NCI-H2227 treated with DMSO at 0.1 percent for 48 hours (cell line): ENCODE measurements around the gene LZTFL1.

ENCODE experiments used
- DNase-seq: peaks from one replicate; lab custom pipeline; 2025; lab: John Stamatoyannopoulos, UW

The LZTFL1 gene, protein sequence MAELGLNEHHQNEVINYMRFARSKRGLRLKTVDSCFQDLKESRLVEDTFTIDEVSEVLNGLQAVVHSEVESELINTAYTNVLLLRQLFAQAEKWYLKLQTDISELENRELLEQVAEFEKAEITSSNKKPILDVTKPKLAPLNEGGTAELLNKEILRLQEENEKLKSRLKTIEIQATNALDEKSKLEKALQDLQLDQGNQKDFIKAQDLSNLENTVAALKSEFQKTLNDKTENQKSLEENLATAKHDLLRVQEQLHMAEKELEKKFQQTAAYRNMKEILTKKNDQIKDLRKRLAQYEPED

DNA sequence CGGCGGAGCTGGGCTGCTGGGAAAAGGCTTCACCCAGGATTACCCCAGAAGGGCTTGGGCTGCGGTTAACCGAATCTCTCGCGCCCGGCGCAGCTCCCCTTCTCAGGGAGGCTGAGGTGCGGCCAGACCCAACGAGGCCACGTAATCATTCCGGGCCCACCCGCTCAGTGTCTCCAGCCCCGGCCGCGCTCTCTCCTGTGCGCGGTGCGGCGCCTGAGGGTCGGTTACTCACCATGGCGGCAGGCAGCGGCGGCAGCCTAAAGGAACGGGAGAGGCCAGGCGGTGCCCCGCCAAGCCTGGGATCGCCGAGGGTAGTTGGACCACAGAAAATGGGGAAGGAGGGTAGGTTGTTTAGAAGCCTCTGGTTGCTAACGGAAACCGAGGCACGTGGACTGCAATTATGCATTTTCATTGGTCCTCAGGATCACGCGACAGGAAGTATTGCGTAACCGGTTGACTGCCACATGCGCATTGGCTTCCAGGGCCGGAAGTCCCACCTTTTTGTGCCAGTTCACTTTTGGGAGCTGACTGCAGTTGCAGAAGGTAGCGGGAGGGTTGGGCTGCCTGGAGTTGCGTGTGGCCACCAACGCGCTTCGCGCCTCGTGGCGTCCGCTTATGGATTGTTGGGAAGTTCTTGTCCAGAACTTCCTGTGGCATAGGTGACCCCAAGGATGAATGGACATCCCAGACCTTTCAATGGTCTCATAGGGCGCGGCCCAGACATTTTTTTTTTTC, at the start of gene LZTFL1:
LZTFL1 (minus strand) TSS at position 363 of the 735 bp plus-strand sequence; CDS start at position 235, 128 bp downstream.
- DNase-seq: peak; percentile 86

DNA sequence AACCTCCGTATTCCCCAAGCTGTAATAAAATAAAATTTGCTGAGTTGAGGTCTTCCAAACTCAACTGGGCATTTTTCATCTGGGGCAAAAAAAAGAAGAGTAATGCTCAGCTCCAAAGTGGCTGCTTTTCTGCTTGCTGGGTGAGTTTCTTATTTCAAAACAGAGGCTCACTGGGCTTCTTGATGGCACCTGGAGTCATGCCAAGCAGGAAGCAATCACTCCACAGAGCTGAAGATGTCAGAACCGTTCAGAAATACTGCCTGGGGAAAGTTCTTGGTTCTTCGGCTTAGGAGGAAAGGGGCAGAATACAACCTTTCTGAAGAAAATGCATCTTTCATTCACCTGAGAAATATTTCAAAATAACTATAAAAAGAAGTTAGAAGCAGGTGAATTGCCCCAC, 48.5 kb upstream of the LZTFL1 start:
- peak; percentile 7 for DNase-seq

DNA sequence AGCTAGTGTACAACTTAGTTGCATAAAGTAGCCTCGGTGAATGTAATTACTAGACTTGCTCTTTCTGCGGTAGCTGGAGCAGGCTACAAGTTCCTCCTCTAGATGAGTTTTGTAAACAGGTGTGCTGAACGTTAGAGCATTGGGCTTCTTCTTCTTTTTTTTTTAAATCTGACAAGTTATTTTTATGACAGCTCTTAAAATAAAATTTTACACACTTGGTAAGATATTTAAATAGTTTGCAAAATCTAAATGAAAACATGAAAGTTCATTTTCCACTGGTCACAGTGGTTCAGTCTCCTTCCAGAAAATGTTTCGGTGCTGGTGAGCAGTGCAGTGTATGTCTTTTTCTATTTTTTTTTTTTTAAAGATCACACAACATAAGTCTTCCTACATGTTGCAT, 47.4 kb upstream of the LZTFL1 start:
- no peak for DNase-seq

DNA sequence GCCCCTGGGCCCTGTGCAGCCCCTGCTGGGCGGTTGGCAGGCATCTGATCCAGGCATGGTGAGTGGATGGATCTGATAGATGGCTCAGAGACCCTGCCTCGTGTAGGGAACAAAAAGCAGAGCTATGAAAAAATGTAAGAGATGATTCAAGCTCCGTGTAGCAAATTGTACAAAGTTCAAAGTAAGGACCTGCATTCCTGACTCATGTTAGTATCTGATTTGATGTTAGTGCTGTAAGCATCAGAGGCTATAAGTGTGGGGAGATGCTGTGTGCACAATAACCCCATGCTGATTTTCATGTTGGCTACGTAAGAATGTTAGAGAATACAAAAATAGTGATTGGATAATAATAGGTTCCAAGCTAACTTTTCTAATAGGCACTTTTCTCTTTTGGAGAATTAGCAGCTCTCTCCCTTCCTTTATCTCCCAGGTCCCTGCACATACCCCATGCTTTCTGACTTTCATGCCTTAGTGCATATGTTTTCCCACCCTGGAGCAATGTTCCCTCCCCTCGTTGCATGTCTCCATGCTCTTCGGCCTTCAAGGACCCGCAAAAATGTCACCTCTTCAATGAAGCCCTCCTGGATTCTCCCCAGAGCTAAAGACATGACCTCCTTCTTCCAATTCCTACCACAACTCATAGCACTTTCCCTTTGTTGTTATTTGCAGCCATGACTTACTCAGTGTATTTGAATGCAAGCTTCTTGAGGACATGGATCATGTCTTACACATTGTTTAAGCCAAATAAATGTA, 46.0 kb upstream of the LZTFL1 start:
- peak; percentile 11 for DNase-seq

DNA sequence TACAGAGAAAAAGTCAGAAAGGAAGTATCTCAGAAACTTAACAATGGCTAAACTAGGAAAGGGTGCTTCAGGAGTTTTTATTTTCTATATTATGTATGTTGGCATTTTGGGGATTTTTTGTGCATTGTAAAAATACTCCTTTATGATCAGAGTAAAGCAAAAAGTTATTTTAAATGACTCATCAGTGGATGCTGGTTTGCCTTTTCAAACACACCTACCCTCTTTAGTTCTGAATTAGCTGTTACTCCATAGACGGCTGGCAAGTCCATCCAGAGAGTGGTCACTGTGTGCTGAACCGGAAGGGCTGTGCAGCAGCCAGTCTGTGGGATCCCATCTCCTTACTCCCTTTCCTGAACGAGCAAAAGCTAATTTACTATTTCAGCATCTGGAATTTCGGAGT, 45.4 kb upstream of the LZTFL1 start:
- DNase-seq: no peak

DNA sequence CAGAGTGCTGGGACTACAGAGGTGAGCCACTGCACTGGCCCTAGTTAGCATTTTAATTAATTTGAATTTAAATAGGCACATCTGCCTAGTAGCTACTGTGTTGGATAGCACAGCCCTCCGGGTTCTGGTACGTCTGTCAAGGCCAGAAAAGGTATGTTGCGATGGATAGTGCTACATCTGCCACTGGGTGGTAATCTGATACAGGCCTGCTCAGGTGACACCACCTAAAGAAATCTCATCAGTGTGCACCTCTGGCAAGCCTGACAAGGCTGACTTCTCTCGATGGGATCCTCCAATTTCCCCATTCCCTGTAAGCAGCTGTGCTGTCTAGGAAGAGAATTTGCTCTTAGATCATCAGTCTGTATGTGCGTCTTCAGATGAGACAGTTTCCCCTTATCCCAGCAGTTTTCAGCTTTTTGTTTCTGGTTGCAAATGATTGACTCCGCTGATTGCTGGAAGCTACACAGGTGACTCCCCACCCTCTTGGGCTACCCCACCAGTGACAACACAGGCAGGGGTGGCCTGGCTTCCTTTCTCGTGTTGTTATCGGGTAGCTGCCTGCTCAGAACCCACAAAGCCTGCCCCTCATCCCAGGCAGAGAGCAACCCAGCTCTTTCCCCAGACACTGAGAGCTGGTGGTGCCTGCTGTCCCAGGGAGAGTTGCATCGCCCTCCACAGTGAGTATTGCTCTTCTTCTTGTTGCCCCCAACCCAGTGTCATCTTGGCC, 44.2 kb upstream of the LZTFL1 start, which contains the start of gene CCR9:
CCR9 (plus strand) TSS at position 565 of the 727 bp plus-strand sequence. CDS start 8,391 bp downstream, outside the sequence.
- DNase-seq: no peak

DNA sequence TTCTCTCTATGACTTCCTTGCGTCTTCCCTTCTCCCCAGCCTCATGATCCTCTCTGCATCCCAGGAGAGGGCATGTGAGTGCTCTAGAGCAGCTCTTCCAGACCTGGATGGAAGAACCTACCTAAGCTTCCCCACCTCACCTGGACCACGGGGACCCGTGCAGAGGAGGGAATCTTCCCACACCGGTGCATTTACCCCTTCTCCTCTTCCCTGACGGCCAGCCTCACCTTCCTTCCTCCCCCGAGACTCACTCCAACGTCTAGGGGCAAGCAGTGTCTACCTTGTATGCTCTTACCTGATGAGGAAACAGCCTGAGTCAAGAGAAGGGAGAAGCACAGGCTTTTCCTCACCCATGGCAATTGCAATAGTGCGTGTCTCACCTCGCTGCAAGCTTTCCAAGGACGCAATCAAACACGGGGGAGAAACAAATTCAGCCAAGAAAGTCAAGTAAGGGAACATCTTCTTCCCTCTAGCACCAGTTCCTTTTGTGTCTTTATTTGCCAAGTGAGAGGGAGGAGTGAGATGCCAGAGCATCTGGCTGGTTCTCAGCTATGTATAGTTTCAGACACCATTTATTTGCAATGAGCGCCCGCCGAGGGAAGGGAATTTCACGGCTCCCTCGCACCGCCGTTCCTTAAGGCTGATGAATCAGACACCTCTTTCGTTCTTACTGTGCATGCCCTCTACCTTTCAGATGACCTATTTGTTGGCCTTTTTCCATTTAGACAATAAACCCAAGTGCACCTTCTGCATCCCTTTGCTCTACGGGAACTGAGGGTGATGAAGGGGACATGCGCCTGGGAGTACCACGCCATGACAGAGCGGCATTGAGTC, 42.7 kb upstream of the LZTFL1 start:
- no peak for DNase-seq

DNA sequence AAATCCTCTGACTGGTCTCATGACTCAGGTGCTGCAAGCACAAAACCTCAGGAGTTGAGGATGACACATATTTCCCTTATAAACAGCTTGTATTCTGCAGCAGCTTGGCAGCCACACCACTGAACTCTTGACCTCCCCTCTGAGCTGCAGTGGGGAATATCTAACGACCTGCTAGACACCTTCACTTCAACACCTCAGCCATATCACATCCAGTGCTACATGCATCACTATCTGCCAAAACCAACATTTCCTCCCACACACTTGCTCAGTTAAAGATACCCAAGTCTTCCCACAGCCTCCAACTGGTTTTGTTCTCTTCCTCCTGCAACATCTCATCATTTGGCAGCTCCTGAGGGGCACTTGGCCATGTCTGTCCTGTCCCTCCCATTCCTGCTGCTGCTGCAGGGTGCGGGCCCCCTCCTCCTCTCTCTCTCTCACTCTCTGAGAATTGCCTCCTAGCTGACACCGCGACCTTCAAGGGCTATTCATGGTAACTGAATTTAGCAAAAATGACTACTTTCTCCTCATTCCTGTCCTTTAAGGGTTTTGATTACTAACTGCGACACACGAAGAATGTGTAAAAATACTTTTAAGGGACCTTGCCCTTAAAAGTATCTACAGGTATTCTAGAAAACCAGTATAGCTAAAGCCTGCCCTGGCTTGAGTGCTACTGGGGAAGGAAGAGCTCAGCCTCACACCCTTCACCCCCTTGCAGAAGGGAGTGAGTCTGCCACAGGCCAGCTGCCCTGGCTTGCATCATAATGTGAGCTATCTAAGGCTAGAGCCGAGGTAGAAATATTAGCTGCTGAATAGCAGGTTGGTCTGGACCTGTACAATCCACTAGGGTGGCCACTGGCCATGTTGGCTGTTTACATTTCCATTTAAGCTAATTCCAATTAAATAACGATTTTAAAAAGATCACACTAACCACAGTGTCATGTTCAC, 39.4 kb upstream of the LZTFL1 start:
- DNase-seq: no peak

DNA sequence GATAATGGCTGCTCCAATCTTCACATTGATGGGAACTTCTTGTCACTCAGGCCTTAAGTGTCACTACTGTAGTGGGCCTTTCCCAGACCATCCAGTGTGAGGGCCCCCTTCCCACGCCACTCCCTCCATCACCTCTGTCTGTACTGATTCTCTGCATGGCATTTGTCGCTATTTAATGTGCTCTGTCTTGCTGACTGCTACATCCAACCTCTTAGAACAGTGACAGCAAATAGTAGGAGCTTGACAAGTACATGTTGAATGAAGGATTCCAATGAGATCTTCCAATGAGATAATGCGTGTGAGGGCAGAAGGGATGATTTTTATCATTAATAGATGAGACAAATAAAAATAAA, 38.8 kb upstream of the LZTFL1 start:
- no peak for DNase-seq

DNA sequence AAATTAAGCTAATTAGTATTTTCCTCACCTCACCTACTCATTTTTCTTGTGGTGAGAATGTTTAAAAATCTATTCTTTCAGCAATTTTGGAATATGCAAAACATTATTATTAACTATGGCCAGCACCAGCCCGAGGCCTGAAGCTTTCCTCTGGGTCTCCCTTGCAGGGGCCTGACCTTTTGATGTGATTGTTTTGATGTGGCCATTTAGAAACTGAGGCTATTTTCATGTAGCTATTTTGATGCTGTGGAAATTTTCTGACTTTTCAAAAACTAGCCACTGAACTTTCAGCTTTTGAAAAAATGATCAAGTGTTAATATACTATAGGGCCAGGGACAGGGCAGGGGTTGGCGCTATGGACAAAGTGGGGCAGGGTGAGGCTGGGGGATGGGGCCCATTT, 36.2 kb upstream of the LZTFL1 start:
- no peak for DNase-seq

DNA sequence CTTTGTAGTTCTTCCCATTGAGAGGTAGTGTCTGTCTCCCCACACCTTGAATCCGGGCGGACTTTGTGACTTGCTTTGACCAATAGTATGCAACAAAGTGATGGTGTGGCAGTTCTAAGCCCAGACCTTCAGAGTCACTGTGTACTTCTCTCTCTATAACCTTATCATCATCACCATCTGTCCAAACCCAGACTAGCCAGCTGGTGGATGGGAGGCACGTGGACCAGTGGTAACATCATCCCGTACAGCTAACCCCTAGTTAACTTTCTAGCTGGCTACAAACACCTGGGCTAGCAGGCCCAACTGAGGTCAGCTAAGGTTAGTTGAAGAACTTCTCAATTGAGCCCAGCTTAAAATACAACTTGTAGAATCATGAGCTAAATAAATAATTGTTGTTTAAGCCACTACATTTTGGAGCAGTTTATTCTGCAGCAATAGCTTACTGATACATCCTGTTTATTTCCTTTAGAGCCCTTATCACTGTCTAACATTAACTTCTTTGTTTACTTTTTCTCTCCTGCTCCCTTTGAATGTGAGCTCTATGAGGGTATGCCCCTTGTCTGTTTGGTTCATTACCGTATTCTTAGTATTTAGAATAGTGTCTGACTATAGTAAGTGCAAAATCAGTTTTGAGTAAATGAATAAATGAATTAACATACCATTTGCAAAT, 32.9 kb upstream of the LZTFL1 start:
- no peak for DNase-seq

DNA sequence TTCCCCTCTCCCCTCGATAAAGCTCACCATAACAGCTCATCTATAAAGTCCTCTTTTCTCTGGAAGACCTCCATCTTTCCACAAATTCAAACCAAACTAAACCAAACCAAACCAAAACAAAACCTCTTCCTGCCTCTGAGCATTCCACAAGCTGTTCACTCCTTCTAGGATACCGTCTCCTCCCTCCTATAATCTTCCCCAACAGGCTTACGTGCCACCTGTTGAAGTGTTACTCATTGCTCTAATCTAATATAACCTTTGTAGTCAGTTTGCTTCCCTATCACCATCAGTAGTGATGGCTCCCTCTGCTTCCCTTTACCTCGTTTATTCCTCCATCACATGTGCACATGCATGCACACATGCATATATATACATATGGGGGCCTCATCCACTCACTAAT, 31.7 kb upstream of the LZTFL1 start:
- no peak for DNase-seq

DNA sequence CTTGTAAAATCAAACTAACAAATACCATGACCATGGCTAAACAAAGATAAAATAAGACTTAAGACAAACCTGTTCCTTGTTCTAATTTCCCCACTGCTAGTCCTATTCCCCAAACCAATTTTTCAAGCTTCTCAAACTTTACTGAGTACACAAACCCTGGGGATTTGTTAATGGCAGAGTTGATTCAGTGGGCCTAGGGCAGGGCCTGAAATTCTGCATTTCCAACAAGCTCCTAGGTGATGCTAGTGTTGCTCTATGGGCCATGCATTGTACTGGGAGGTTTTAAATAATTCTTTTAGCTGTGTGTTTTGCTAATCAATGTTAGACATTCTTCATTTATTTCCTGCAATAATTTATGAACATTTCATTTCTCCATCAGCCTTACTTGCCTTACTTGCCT, 31.1 kb upstream of the LZTFL1 start:
- DNase-seq: no peak

DNA sequence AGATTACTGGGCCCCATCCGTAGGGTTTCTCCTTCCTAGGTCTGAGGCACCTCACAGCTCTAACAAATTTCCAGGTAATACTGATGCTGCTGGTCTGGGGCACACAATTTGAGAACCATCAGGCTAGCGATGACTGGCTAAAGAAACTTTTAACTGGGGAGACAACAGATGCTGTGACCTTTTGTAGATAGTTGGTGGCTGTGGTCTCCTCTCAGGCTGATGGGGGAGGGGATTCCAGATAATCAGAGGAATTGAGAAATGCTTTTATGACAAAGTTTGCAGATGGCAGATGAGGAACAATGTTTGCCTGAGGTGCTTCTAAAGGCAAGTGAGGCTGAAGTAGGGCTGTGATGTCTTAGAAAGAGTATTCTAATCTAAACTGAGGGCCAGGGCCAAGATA, 30.6 kb upstream of the LZTFL1 start:
- no peak for DNase-seq

DNA sequence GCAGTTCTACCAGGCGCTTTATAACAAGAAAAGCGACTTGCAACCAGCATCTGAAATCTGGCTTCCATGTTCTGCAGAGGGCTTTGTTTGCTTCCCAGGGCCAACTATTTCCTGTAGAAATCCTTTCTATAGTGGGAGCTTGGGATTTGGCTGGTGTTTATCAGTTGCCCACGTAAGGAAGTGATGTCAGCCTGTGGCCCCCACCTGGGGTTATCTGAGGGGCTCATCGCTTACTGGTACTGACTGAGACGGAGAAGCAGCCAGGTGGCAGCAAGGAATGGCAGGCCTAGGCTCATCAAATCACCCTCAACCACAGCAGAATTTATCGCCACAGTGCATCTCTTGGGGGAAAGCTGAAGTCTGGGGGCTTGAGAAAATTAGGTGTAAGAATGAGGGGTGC, 29.9 kb upstream of the LZTFL1 start:
- DNase-seq: no peak

DNA sequence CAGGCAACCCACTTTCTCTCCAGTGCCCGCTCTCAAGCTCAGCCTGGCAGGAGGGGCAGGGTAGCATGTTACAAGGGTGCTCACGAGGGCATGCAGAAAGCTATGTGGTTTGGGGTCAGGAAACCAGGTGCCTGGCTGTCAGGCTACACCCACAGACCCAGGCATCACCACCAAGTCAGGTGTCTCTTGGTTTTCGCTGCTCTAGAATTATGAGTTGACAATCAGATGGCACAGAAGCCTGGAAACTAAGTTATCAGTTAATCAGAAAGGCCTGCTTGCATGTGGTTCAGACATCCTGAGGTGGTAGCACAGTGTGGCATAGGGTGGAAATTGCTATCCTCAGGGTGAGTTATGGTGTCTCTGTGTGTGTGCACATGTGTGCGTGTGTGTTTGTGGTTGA, 28.2 kb upstream of the LZTFL1 start:
- no peak for DNase-seq

DNA sequence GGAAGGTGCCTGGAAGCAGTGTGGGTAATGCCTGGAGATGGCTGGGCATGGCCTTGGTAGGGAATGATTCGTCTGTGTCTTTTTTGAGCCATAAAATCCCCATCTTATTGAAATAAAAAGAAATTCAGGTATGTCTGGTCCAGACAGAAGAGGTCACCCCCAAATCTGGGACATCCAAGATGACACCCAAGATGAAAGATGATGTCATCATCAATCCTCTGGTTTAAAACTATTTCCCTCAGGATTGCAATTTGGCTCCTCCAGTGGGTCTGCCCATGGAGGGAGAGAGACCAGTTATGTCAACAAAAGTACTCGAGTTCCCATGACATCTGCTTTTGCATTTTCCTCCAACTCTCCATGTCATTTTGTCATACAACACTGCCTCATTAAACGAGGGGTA, 27.7 kb upstream of the LZTFL1 start:
- DNase-seq: no peak

DNA sequence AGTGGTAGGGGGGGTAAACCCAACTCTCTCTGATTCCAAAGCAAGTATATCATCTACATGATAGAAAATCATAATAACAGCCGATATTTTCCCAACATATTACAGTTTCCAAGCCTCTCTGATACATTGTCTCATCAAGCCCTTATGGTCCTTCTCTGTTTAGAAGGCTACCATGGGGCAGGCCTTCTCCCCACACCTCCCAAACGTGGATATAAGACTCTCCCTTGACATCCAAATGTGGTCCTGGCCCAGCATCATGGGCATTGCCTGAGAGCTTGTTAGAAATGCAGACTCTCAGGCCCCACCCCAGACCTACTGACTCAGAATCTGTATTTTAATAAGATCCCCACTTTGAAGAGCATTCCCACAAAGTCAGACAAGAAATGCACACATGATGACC, 26.7 kb upstream of the LZTFL1 start:
- DNase-seq: no peak

DNA sequence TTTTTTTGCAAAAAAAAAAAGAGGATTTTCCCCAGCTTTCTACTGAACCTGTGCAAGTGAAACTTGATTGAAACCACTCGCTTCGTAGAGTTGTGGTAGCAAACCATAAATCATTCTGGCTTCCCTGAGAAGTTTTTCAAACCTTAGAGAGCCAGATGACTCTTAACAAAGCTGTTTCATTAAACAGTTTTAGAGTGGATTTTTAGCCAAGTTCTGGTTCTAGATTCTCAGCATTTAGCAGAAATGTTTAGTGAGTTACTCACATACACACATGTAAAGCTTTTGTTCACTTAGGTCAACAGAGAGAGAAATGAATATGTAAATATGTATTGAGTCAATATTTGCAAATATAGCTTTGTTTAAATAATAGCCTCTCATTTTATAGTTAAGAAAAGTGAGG, 26.3 kb upstream of the LZTFL1 start:
- no peak for DNase-seq

DNA sequence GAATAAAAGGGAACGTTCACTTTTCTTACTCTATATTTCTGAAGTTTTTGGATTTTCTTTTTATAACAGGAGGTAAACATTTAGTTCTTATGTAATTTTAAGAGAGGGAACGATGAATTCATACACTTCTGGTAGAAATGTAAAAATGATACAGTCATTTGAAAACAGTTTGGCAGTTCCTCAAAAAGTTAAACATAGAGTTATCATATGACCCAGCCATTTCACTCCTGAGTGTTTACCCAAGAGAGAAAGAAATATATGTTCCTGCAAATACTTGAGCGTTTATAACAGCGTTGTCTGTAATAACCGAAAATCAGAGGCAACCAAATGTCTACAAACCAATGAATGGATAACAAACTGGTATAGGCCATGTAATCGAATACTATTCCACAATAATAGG, 23.6 kb upstream of the LZTFL1 start:
- no peak for DNase-seq
